HEK293 (cell line): ENCODE results near the gene PCDHA7.
"Not testable (repeated sequence)": the region's sequence is repeated elsewhere in the genome, so short reads cannot be mapped to it uniquely, and the experiment has no call there.

Source experiments
- CTCF ChIA-PET: fragments of 350-600 bp; formaldehyde crosslinking; extraction: SDS; loops from one replicate; lab custom pipeline; 2021; ENCODE audit warnings: antibody characterized with exemption; lab: Yijun Ruan, JAX
- POLR2A ChIA-PET: fragments of 300-600 bp; formaldehyde crosslinking; extraction: SDS; loops from one replicate; lab custom pipeline; 2020; ENCODE audit warnings: antibody characterized with exemption, inconsistent platforms; lab: Yijun Ruan, JAX
- H3K27ac ChIP-seq: fragments of 200-500 bp; sonication (Bioruptor generic); 2 replicates; pipeline ENCODE4 v1.5.1; 2014; ENCODE audit warnings: low read depth, low read length, control low read depth, inconsistent platforms; ENCODE audit errors: extremely low read depth
- H3K36me3 ChIP-seq, 2 experiments: fragments of 200-500 bp in 1 of 2; sonication (Bioruptor generic) in 1 of 2; 1 replicate in 1 of 2; 2 replicates in 1 of 2; pipeline ENCODE4 v1.5.1; 2014 to 2017; ENCODE audit warnings: inconsistent platforms in 2 of 2, low read length in 2 of 2; ENCODE audit not compliant: control insufficient read depth in 2 of 2, insufficient read depth in 1 of 2
- H3K4me1 ChIP-seq: fragments of 200-500 bp; sonication (Bioruptor generic); 2 replicates; pipeline ENCODE4 v1.5.1; 2014; ENCODE audit warnings: mild to moderate bottlenecking, low read length, inconsistent platforms; ENCODE audit not compliant: control insufficient read depth, insufficient read depth
- H3K4me3 ChIP-seq: 2 replicates; pipeline ENCODE4 v1.5.1; 2011; ENCODE audit warnings: low read depth, mild to moderate bottlenecking, control low read depth, low read length, moderate library complexity
- H3K9me3 ChIP-seq: fragments of 200-500 bp; sonication (Bioruptor generic); 2 replicates; pipeline ENCODE4 v1.5.1; 2014; ENCODE audit warnings: low read depth, low read length, inconsistent platforms; ENCODE audit not compliant: control insufficient read depth, insufficient read depth
- GFI1B ChIP-seq: fragments of 450-650 bp; formaldehyde crosslinking; IDR thresholded peaks from 2 replicates; pipeline ENCODE4 v1.5.1; 2016; ENCODE audit warnings: missing biosample characterization, missing genetic modification characterization
- GLIS1 ChIP-seq: fragments of 450-650 bp; formaldehyde crosslinking; IDR thresholded peaks from 2 replicates; pipeline ENCODE4 v1.5.1; 2016; ENCODE audit warnings: missing biosample characterization, missing genetic modification characterization
- MYNN ChIP-seq: fragments of 450-650 bp; formaldehyde crosslinking; IDR thresholded peaks from 2 replicates; pipeline ENCODE4 v1.5.1; 2016; ENCODE audit warnings: missing biosample characterization, missing genetic modification characterization, borderline replicate concordance
- WT1 ChIP-seq: fragments of 450-650 bp; formaldehyde crosslinking; IDR thresholded peaks from 2 replicates; pipeline ENCODE4 v1.5.1; 2016; ENCODE audit warnings: missing biosample characterization, missing genetic modification characterization
- ZBTB21 ChIP-seq: fragments of 450-650 bp; formaldehyde crosslinking; IDR thresholded peaks from 2 replicates; pipeline ENCODE4 v1.5.1; 2017; ENCODE audit warnings: missing biosample characterization, missing genetic modification characterization
- ZFP69B ChIP-seq: fragments of 450-650 bp; formaldehyde crosslinking; IDR thresholded peaks from 2 replicates; pipeline ENCODE4 v1.5.1; 2016; ENCODE audit warnings: missing biosample characterization, missing genetic modification characterization
- ZIC2 ChIP-seq: fragments of 450-650 bp; formaldehyde crosslinking; IDR thresholded peaks from 2 replicates; pipeline ENCODE4 v1.5.1; 2016; ENCODE audit warnings: missing biosample characterization, missing genetic modification characterization
- ZNF112 ChIP-seq: fragments of 450-650 bp; formaldehyde crosslinking; IDR thresholded peaks from 2 replicates; pipeline ENCODE4 v1.5.0; 2017; ENCODE audit warnings: missing biosample characterization, missing genetic modification characterization
- ZNF132 ChIP-seq: fragments of 450-650 bp; formaldehyde crosslinking; IDR thresholded peaks from 2 replicates; pipeline ENCODE4 v1.5.1; 2017; ENCODE audit warnings: missing biosample characterization, missing genetic modification characterization, borderline replicate concordance
- ZNF248 ChIP-seq: fragments of 450-650 bp; formaldehyde crosslinking; IDR thresholded peaks from 2 replicates; pipeline ENCODE4 v1.5.1; 2017; ENCODE audit warnings: missing biosample characterization, missing genetic modification characterization
- ZNF391 ChIP-seq: fragments of 450-650 bp; formaldehyde crosslinking; IDR thresholded peaks from 2 replicates; pipeline ENCODE4 v1.5.1; 2016; ENCODE audit warnings: low read depth, missing biosample characterization, missing genetic modification characterization, borderline replicate concordance
- ZNF394 ChIP-seq: fragments of 450-650 bp; formaldehyde crosslinking; IDR thresholded peaks from 2 replicates; pipeline ENCODE4 v1.5.1; 2016; ENCODE audit warnings: missing biosample characterization, missing genetic modification characterization, mild to moderate bottlenecking, moderate library complexity, borderline replicate concordance
- ZNF585B ChIP-seq: fragments of 450-650 bp; formaldehyde crosslinking; IDR thresholded peaks from 2 replicates; pipeline ENCODE4 v1.5.1; 2016; ENCODE audit warnings: missing biosample characterization, missing genetic modification characterization
- ZNF658 ChIP-seq: fragments of 450-650 bp; formaldehyde crosslinking; IDR thresholded peaks from 2 replicates; pipeline ENCODE4; 2016; ENCODE audit warnings: missing biosample characterization, missing genetic modification characterization
- ZNF776 ChIP-seq: fragments of 450-650 bp; formaldehyde crosslinking; IDR thresholded peaks from 2 replicates; pipeline ENCODE4 v1.5.0; 2017; ENCODE audit warnings: missing biosample characterization, missing genetic modification characterization, borderline replicate concordance
- ZNF837 ChIP-seq: fragments of 450-650 bp; formaldehyde crosslinking; IDR thresholded peaks from 2 replicates; pipeline ENCODE4 v1.5.1; 2016; ENCODE audit warnings: missing biosample characterization, missing genetic modification characterization
- ZSCAN30 ChIP-seq: fragments of 450-650 bp; IDR thresholded peaks from 2 replicates; pipeline ENCODE4 v1.5.1; 2018; ENCODE audit warnings: missing biosample characterization, mild to moderate bottlenecking, missing genetic modification characterization, moderate library complexity
- TF ChIP-seq, protein P1 (sequence below): fragments of 450-650 bp; formaldehyde crosslinking; IDR thresholded peaks from 2 replicates; pipeline ENCODE4 v1.5.1; 2016; ENCODE audit warnings: missing biosample characterization, missing genetic modification characterization
- TF ChIP-seq, protein P2 (sequence below): fragments of 450-650 bp; formaldehyde crosslinking; IDR thresholded peaks from 2 replicates; pipeline ENCODE4 v1.5.1; 2016; ENCODE audit warnings: missing biosample characterization, missing genetic modification characterization
- TF ChIP-seq, protein P3 (sequence below): fragments of 450-650 bp; IDR thresholded peaks from 2 replicates; pipeline ENCODE4 v1.5.1; 2018; ENCODE audit warnings: missing biosample characterization, missing genetic modification characterization
- TF ChIP-seq, protein P4 (sequence below): fragments of 450-650 bp; formaldehyde crosslinking; IDR thresholded peaks from 2 replicates; pipeline ENCODE4; 2016; ENCODE audit warnings: missing biosample characterization, missing genetic modification characterization

Gene PCDHA7

DNA sequence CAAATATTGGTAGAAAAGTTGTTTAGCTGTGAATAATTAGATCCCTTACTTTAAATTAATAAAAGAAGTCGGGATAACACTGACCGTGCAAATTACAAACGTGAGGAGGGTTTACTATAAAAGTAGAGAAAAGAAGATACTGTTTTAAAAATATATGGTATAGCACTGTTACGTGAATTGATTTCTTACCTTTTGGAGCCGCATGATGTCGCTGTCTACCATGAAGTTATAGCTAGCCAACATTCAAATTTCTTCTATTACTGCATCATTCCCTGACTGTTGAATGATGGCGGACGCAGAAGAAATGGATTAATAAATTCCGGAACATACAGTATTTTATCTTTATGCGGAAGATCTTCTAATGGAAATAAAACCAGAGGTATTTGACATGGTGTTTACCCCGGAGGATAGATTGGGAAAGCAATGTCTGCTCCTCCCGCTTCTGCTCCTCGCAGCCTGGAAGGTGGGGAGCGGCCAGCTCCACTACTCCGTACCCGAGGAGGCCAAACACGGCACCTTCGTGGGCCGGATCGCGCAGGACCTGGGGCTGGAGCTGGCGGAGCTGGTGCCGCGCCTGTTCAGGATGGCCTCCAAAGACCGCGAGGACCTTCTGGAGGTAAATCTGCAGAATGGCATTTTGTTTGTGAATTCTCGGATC lies 6.2 kb upstream of the PCDHA7 start, which contains the start of gene PCDHA6:
PCDHA6 (plus strand) TSS at position 257 of the 658 bp plus-strand sequence; CDS start at position 389, 132 bp downstream.
- H3K27ac ChIP-seq: no peak within 1 kb of the TSS
- POLR2A ChIA-PET: no interaction called here
- no peaks in the 10 kb centered on the region for H3K9me3 ChIP-seq
- no peak within 1 kb of the TSS for H3K4me3 ChIP-seq
- no peaks in the 10 kb centered on the region for H3K36me3 ChIP-seq
- H3K4me1 ChIP-seq: no peaks in the 10 kb centered on the region
- TF ChIP-seq GFI1B (tag by site-specific recombination) (no peak), ZNF837 (tag by site-specific recombination) (no peak), ZFP69B (tag by site-specific recombination) (no peak), ZNF776 (no peak), ZBTB21 (tag by site-specific recombination) (no peak), ZNF394 (tag by site-specific recombination) (no peak), MYNN (tag by site-specific recombination) (no peak), ZNF585B (tag by site-specific recombination) (no peak), ZNF391 (tag by site-specific recombination) (no peak), ZNF658 (tag by site-specific recombination) (no peak), ZNF132 (tag by site-specific recombination) (no peak), ZSCAN30 (tag by site-specific recombination) (no peak)
- TF ChIP-seq, protein P1, sequence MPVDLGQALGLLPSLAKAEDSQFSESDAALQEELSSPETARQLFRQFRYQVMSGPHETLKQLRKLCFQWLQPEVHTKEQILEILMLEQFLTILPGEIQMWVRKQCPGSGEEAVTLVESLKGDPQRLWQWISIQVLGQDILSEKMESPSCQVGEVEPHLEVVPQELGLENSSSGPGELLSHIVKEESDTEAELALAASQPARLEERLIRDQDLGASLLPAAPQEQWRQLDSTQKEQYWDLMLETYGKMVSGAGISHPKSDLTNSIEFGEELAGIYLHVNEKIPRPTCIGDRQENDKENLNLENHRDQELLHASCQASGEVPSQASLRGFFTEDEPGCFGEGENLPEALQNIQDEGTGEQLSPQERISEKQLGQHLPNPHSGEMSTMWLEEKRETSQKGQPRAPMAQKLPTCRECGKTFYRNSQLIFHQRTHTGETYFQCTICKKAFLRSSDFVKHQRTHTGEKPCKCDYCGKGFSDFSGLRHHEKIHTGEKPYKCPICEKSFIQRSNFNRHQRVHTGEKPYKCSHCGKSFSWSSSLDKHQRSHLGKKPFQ (tag by site-specific recombination): no peak
- TF ChIP-seq, protein P2, sequence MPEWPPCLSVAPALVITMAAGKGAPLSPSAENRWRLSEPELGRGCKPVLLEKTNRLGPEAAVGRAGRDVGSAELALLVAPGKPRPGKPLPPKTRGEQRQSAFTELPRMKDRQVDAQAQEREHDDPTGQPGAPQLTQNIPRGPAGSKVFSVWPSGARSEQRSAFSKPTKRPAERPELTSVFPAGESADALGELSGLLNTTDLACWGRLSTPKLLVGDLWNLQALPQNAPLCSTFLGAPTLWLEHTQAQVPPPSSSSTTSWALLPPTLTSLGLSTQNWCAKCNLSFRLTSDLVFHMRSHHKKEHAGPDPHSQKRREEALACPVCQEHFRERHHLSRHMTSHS: no peak
- TF ChIP-seq, protein P3, sequence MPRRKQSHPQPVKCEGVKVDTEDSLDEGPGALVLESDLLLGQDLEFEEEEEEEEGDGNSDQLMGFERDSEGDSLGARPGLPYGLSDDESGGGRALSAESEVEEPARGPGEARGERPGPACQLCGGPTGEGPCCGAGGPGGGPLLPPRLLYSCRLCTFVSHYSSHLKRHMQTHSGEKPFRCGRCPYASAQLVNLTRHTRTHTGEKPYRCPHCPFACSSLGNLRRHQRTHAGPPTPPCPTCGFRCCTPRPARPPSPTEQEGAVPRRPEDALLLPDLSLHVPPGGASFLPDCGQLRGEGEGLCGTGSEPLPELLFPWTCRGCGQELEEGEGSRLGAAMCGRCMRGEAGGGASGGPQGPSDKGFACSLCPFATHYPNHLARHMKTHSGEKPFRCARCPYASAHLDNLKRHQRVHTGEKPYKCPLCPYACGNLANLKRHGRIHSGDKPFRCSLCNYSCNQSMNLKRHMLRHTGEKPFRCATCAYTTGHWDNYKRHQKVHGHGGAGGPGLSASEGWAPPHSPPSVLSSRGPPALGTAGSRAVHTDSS (tag by site-specific recombination): no peak
- TF ChIP-seq, all 188 proteins: peak for 0
- CTCF ChIA-PET: interaction anchor here (0.7 kb wide), 1 partner anchor 22 kb away, joined by 4 read pairs; no protein-coding TSS in a partner anchor

DNA sequence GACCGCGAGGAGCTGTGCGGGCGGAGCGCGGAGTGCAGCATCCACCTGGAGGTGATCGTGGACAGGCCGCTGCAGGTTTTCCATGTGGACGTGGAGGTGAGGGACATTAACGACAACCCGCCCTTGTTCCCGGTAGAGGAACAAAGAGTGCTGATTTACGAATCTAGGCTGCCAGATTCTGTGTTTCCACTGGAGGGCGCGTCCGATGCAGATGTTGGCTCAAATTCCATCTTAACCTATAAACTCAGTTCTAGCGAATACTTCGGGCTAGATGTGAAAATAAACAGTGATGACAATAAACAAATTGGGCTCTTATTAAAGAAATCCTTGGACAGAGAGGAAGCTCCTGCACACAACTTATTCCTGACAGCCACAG lies 5.7 kb upstream of the PCDHA7 start:
- Histone ChIP-seq H3K9me3 (no peaks in the 10 kb centered on the region), H3K4me3 (no peak overlapping the region), H3K27ac (no peak overlapping the region), H3K36me3 (no peaks in the 10 kb centered on the region), H3K4me1 (no peaks in the 10 kb centered on the region)
- ChIA-PET POLR2A (no interaction called here), CTCF (no interaction called here)
- TF ChIP-seq GLIS1 (no peak), ZNF776 (no peak), ZIC2 (tag by site-specific recombination) (no peak), ZNF112 (tag by site-specific recombination) (no peak), ZNF248 (tag by site-specific recombination) (no peak), WT1 (tag by site-specific recombination) (no peak)
- TF ChIP-seq, protein P4, sequence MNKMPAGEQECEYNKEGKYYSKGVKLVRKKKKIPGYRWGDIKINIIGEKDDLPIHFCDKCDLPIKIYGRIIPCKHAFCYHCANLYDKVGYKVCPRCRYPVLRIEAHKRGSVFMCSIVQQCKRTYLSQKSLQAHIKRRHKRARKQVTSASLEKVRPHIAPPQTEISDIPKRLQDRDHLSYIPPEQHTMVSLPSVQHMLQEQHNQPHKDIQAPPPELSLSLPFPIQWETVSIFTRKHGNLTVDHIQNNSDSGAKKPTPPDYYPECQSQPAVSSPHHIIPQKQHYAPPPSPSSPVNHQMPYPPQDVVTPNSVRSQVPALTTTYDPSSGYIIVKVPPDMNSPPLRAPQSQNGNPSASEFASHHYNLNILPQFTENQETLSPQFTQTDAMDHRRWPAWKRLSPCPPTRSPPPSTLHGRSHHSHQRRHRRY: no peak

DNA sequence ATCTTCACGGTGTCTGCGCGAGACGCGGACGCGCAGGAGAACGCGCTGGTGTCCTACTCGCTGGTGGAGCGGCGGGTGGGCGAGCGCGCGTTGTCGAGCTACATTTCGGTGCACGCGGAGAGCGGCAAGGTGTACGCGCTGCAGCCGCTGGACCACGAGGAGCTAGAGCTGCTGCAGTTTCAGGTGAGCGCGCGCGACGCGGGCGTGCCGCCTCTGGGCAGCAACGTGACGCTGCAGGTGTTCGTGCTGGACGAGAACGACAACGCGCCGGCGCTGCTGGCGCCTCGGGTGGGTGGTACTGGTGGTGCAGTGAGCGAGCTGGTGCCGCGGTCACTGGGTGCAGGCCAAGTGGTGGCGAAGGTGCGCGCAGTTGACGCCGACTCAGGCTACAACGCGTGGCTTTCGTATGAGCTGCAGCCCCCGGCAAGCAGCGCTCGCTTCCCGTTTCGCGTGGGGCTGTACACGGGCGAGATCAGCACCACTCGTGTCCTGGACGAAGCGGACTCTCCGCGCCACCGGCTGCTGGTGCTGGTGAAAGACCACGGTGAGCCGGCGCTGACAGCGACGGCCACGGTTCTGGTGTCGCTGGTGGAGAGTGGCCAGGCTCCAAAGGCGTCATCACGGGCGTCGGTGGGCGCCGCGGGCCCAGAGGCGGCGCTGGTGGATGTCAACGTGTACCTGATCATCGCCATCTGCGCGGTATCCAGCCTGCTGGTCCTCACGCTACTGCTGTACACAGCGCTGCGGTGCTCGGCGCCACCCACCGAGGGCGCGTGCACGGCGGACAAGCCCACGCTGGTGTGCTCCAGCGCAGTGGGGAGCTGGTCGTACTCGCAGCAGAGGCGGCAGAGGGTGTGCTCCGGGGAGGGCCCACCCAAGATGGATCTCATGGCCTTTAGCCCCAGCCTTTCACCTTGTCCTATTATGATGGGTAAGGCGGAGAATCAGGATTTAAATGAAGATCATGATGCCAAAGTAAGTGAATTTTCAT lies 4.3 kb upstream of the PCDHA7 start:
- H3K4me1 ChIP-seq, H3K36me3 ChIP-seq, H3K4me3 ChIP-seq, H3K27ac ChIP-seq, H3K9me3 ChIP-seq, POLR2A ChIA-PET: not testable (repeated sequence)
- CTCF ChIA-PET: interaction anchor here (0.8 to 0.9 kb wide), 2 partner anchors 12 to 31 kb away, joined by 3 read pairs; no protein-coding TSS in a partner anchor

DNA sequence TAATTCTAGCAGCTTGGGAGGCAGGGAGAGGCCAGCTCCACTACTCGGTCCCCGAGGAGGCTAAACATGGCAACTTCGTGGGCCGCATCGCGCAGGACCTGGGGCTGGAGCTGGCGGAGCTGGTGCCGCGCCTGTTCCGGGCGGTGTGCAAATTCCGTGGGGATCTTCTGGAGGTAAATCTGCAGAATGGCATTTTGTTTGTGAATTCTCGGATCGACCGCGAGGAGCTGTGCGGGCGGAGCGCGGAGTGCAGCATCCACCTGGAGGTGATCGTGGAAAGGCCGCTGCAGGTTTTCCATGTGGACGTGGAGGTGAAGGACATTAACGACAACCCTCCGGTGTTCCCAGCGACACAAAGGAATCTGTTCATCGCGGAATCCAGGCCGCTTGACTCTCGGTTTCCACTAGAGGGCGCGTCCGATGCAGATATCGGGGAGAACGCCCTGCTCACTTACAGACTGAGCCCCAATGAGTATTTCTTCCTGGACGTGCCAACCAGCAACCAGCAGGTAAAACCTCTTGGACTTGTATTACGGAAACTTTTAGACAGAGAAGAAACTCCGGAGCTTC lies 455 bp downstream of the PCDHA7 start:
- CTCF ChIA-PET: interaction anchor here (1.1 kb wide), 1 partner anchor 34 kb away, joined by 3 read pairs; the partner anchor contains the start of gene PCDHA11
- POLR2A ChIA-PET, H3K27ac ChIP-seq: not testable (repeated sequence)

More for the DNA sequence above, 455 bp downstream of the PCDHA7 start:
- not testable (repeated sequence) for H3K4me1 ChIP-seq, H3K9me3 ChIP-seq, H3K36me3 ChIP-seq, H3K4me3 ChIP-seq
